Activated CD4-positive, CD25-positive, alpha-beta regulatory T cell treated with anti-CD3 and anti-CD28 coated beads, Interleukin-2, amount 50 U/mL, for 16 hours (primary cell): ENCODE measurements around the gene BCAR1.
"Not testable (repeated sequence)": the region's sequence is repeated elsewhere in the genome, so short reads cannot be mapped to it uniquely, and the experiment has no call there.

Source experiments
- DNase-seq: peaks from one replicate; pipeline ENCODE4 v3.0.0-alpha.2; 2020; ENCODE audit warnings: low read depth, low spot score

Gene BCAR1

GRCh38 chr16:75254359-75254837, 3.0 kb upstream of the BCAR1 start:
- no peak for DNase-seq

DNA sequence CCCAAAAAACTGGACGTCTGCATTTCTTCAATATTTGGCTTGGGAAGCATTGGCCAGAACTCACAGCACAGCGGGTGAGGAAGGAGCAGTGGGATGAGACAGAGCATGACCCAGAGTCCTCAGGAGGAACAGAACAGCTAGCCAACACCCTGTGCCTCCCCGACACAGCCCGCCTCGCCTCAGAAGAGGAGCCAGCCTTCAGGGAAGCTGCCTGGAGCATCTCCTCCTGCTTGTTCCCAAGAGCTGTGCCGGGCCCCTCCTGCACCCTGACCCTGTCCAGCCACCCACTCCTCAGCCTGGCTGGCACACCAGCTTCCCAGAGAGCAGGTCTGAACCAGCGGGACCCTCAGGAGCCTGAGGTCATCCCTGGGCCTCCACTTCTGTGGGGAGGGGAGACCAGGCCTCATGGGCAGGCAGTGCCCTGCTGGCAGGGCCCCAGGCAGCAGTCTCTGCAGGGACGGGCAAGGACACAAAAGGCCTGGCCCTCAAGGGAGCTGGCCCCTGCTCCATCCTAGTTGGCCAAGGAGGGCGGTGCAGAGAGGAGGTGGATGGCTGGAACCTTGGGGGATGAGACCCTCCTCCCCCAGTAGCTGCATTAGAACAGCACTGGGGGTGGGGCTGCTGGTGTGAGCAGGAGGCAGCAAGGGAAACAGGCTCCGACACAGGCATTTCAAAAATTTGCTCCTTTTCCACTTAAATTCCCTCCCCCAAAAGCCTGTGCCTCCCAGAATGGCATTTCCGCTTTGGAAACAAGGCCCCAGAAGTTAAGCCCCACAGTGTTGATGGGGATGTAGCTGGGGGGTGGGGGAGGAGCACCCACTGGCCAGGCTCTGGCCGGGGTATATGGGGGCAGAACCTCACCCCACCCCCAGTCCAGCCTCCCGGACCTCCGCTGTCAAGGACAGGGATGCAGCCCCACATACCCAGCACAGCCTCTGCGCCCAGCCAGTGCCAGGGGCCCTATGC, 1.8 kb upstream of the BCAR1 start:
- DNase-seq: no peak

GRCh38 chr16:75252049-75252864, 833 bp upstream of the BCAR1 start:
- DNase-seq: no peak

- DNase-seq: no peak
Measured at GRCh38 chr16:75250809-75251279, 580 bp downstream of the BCAR1 start.

- no peak for DNase-seq
Measured at GRCh38 chr16:75250089-75250808, 1.2 kb downstream of the BCAR1 start.

DNA sequence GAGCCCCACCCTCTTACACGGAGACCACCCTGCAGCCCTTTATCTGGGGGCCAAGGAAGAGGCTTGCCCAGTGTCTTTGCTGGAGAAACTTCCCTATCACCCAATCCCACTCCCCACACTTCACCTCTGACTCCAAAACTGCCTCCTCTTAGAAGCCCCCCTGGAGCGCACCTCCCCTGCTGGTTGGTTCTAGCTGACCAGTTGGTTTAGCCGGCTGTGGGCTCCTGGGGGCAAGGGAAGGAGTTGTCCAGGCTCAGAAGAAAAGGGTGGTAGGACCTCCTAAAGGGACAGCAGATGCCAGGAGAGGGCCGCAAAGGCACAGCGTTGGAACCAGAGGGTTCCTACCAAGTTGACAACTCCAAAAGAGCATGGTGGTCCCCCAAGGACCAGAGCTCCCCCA, 2.0 kb downstream of the BCAR1 start:
- DNase-seq: no peak

- no peak for DNase-seq
Measured at GRCh38 chr16:75248536-75249380, 2.7 kb downstream of the BCAR1 start.

DNA sequence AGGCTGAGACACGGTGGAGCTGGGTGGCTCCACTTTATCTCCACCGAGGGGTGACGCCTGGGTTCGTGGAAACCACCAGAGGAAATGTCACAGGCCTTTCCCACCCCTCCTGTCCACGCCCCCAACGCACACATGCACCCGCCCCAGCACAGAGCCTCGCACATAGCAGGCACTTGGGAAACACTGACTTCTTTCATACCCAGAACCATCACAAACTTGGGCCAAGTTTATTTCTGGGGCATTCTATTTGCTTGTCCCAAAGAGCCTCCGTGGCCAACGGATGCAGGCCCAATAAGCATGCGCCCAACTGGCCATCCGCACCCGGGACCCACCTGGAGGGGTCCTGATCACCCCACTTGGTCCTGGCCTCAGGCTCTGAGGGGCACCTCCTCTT, 3.3 kb downstream of the BCAR1 start:
- no peak for DNase-seq

- no peak for DNase-seq
Measured at GRCh38 chr16:75247249-75247648, 4.2 kb downstream of the BCAR1 start.

DNA sequence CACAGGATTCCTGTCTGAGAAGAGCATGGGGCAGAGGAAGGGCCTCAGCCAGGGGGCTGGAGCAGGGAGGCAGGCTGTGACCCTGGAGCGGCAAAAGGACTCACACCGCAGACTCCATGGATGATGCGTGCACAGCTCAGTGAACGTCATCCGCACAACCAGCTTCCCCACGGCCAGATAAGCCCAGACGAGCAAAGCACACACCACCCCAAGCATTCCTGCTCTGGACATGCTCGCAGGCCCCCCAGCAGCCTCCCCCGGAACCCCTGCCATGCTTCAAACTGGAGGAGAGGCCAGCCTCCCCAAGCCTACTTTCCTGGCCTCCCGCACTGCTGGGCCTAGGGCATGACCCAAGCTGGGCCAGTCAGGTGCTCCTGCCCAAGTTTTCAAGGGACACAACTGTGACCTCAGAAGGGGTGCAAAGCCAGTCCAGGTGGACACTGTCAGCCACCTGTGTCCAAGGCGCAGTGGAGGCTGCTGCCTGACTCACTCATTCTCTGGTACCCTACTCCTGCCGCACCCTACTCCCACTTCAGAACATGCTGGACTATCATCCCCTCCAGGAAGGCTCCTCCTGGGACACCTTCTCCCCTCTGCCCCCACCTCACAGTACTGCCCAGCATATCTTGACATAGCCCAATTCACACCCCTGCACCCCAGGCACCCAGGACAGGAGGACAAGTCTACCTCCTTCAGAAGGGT, 4.8 kb downstream of the BCAR1 start:
- DNase-seq: no peak

DNA sequence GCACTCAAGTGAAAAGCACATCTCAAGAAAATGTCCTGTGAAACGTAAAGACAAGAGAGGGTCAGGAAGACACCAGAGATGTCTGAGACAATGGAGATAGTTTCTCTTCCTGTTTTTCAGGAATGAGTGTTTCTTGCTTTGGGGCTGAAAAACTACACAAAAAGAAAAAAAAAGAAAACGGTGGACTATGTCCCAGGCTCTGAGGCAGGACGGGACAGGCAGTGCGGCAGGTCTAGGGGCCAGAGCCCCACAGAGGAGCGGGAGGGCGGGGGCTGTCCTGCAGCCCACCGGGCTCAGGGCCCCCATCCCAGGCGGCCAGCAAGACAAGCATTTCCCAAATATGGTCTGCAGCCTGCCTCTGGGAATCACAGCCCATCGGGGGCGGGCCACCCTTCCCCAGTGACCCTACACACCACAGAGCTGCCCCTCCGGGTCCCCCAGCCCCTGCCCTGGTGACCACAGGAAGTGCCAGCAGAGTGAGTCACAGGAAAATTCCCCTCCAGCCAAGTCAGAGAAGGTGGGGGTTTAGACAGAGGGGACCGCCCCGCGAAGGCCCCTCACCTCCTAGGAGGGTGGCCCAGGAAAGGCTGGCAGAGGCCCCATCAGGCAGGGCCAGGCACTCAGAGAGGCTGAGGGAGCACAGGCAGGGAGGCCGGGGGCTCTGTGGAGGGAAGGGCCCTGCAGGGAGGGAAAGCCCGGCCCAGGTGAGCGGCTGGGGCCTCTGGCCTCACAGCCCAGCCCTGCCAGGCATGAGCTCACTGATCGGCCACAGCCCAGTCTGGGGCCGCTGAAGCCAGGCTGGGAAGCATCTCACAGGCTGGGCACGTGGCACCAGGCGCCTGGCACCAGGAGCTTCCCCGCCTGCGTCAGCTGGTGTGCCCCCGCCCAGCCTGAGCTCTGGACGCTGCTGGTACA, 6.3 kb downstream of the BCAR1 start:
- no peak for DNase-seq

GRCh38 chr16:75244225-75244809, 7.1 kb downstream of the BCAR1 start:
- no peak for DNase-seq

DNA sequence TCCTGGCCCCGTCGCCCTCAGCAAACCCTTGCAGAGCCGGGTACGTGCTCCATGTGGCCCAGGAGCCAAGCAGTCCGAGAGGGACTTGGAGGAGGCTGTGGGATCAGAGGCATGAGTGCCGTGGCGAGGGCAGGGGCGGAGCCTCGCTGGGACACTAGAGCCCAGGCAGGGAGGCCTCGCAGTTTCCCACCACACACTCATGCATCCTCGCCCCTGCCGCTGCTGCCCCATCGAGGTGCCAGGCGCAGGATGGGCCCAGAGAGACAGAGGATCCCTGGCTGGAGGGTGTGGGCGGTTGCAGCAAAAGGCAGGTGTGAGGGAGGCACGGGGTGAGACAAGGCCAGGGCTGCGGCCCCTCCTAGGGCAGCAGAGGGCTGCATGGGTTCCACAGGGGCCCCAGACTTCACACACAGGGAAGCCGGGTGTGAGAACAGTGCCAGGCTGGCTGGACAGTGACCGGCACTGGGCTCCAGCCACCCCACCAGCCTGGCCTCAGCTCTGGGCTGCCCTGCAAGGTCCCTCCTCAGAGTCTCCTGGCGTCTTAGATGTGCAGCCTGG, 7.7 kb downstream of the BCAR1 start:
- DNase-seq: no peak

- not testable (repeated sequence) for DNase-seq
Measured at GRCh38 chr16:75242436-75243078, 8.9 kb downstream of the BCAR1 start.

- no peak for DNase-seq
Measured at GRCh38 chr16:75241955-75242354, 9.5 kb downstream of the BCAR1 start.

DNA sequence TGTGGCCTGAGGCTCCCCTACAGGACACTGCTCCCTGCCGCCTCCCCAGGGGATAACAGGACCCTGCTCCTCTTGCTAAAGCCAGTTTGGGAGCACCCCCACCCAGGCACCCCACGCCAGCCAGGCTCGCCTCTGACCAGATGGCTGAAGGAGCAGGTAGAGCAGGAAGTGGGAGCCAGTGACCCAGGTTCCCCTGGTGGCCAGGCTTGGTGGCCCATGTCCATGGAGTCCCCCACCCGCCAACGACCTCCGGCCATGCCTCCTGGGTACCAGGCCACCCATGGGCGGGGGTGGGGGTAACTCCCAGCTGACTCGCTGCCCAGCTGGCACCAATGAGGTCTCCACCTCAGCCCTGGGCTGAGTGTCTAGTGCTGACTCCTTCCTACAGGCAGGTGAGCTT, 10.0 kb downstream of the BCAR1 start:
- no peak for DNase-seq

DNA sequence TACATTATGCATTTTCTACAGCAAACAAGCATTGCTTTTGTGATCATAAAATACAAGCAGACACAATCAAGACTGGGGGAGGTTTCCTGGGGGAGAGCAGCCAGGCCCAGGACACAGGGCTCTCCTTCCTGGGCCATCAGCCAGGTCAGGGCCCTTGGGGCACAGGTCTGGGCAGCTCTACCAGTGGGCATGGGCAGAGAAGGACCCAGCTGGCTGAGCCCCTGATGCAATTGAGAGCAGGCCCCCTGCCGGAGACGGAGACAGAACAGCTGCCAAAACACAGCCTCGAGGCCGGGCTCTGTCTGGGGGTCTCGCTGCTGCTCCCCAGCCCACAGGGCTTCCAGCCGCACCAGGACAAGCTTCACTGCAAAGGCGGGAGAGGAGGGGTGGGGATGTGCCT, 10.8 kb downstream of the BCAR1 start:
- DNase-seq: not testable (repeated sequence)
